ENCODE data around the gene ABHD6. TPM values are rescaled to one million over a fixed set of nuclear protein-coding genes. Genes with fewer than 3 reads are reported as not detected.
A peak's percentile ranks its signal among the peaks of the same experiment; 100 is the strongest.
"Not testable (repeated sequence)": the region's sequence is repeated elsewhere in the genome, so short reads cannot be mapped to it uniquely, and the experiment has no call there.

The ABHD6 gene
- total RNA-seq, 1 donor from 2014 or later = 48.7 TPM

GRCh38 chr3:58242340-58242739 is 4.7 kb downstream of the ABHD6 start:
- no peaks in the 10 kb centered on the region for H3K9me3 Mint-ChIP-seq
- CTCF ChIA-PET = interaction anchor here (0.7 to 1.3 kb wide), 2 partner anchors 24 to 64 kb away, joined by 3 to 5 read pairs; partner anchors contain the start of genes HTD2 and RPP14
- no peak overlapping the region for H3K27ac Mint-ChIP-seq
- no peak for DNase-seq
- POLR2A ChIA-PET = interaction anchor here (0.9 kb wide), 1 partner anchor 46 kb away, joined by 11 read pairs; no protein-coding TSS in a partner anchor
- no peak overlapping the region for H3K4me3 Mint-ChIP-seq
- H3K4me1 Mint-ChIP-seq = peaks cover 46% of the 10 kb centered on the region
- intact Hi-C loops (cut with micrococcal nuclease) = no loop called here
- TF ChIP-seq, protein P1, sequence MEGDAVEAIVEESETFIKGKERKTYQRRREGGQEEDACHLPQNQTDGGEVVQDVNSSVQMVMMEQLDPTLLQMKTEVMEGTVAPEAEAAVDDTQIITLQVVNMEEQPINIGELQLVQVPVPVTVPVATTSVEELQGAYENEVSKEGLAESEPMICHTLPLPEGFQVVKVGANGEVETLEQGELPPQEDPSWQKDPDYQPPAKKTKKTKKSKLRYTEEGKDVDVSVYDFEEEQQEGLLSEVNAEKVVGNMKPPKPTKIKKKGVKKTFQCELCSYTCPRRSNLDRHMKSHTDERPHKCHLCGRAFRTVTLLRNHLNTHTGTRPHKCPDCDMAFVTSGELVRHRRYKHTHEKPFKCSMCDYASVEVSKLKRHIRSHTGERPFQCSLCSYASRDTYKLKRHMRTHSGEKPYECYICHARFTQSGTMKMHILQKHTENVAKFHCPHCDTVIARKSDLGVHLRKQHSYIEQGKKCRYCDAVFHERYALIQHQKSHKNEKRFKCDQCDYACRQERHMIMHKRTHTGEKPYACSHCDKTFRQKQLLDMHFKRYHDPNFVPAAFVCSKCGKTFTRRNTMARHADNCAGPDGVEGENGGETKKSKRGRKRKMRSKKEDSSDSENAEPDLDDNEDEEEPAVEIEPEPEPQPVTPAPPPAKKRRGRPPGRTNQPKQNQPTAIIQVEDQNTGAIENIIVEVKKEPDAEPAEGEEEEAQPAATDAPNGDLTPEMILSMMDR (IDR thresholded peaks at IDR 0.05) = no peak
- no peak for ATAC-seq (ENCODE audit: low read depth)
- H3K36me3 Mint-ChIP-seq (ENCODE audit: low read depth) = peaks cover 5% of the 10 kb centered on the region
- H3K27me3 Mint-ChIP-seq = no peaks in the 10 kb centered on the region

DNA sequence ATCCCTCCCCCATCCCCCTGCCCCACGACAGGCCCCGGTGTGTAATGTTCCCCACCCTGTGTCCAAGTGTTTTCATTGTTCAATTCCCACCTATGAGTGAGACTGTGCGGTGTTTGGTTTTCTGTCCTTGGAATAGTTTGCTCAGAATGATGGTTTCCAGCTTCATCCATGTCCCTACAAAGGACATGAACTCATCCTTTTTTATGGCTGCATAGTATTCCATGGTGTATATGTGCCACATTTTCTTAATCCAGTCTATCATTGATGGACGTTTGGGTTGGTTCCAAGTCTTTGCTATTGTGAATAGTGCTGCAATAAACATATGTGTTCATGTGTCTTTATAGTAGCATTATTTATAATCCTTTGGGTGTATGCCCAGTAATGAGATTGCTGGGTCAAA is 5.3 kb downstream of the ABHD6 start:
- ATAC-seq (ENCODE audit: low read depth); H3K4me3 Mint-ChIP-seq; H3K9me3 Mint-ChIP-seq; H3K27me3 Mint-ChIP-seq; DNase-seq; H3K27ac Mint-ChIP-seq; intact Hi-C loops (cut with micrococcal nuclease); H3K36me3 Mint-ChIP-seq (ENCODE audit: low read depth): not testable (repeated sequence)
- ChIA-PET CTCF (interaction anchor here (0.7 to 1.3 kb wide), 2 partner anchors 25 to 63 kb away, joined by 3 to 5 read pairs; partner anchors contain the start of genes HTD2 and RPP14), POLR2A (interaction anchor here (0.9 kb wide), 1 partner anchor 47 kb away, joined by 11 read pairs; no protein-coding TSS in a partner anchor)
- peaks cover 46% of the 10 kb centered on the region for H3K4me1 Mint-ChIP-seq

- H3K4me3 Mint-ChIP-seq = no peak overlapping the region
- intact Hi-C loops (cut with micrococcal nuclease) = no loop called here
- DNase-seq (no peak), ATAC-seq (ENCODE audit: low read depth) (no peak)
- ChIA-PET POLR2A (no interaction called here), CTCF (no interaction called here)
- H3K4me1 Mint-ChIP-seq = peaks cover 48% of the 10 kb centered on the region
- H3K27ac Mint-ChIP-seq = no peak overlapping the region
- TF ChIP-seq, protein P1 (IDR thresholded peaks at IDR 0.05) = no peak
- no peaks in the 10 kb centered on the region for H3K9me3 Mint-ChIP-seq
- H3K27me3 Mint-ChIP-seq = no peaks in the 10 kb centered on the region
- H3K36me3 Mint-ChIP-seq (ENCODE audit: low read depth) = peaks cover 4% of the 10 kb centered on the region
Measured at GRCh38 chr3:58243976-58244585, 6.5 kb downstream of the ABHD6 start.

- TF ChIP-seq, protein P1 (IDR thresholded peaks at IDR 0.05) = no peak
- H3K36me3 Mint-ChIP-seq (ENCODE audit: low read depth) = peaks cover 12% of the 10 kb centered on the region
- H3K27ac Mint-ChIP-seq = no peak overlapping the region
- peaks cover 50% of the 10 kb centered on the region for H3K4me1 Mint-ChIP-seq
- H3K9me3 Mint-ChIP-seq = no peaks in the 10 kb centered on the region
- intact Hi-C loops (cut with micrococcal nuclease) = no loop called here
- DNase-seq (no peak), ATAC-seq (ENCODE audit: low read depth) (no peak)
- CTCF ChIA-PET = no interaction called here
- POLR2A ChIA-PET = no interaction called here
- H3K27me3 Mint-ChIP-seq = no peaks in the 10 kb centered on the region
- no peak overlapping the region for H3K4me3 Mint-ChIP-seq
Measured at GRCh38 chr3:58246148-58247047, 8.8 kb downstream of the ABHD6 start.

DNA sequence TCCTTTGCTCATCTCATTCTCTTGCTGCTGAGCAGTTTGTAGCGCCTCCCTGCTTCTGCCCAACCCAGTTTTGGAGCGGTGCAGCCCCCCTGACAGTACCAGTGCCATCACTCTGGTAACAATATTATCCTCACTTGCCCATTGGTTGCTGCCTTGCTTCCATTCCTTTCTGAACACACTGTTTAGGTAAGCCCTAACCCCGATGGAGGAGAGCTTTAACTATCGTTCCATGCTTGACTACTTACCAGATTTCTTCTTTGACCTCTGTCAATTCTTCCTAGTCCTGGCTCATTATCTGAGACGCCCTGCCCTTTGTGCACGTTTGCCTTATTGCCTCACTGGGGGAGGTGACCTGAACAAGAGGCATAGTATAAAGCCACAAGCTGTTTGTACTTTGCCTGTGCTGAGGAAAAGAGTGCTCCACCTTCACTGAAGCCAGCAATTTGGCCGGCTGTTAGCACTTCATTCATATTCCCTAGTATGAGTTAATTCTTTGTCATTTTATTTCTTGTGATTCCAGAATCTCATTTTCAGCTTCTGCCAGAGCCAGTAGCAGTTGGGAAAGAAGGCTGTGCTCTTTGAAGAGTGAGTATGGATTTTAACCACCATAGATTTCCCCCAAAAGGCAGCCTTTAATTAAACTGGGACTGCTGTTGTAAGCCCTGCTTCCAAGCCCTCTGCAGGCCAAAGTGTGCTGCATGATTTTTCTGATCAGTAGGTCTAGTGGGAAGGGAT is 11.9 kb downstream of the ABHD6 start:
- Mint-ChIP-seq H3K27ac (peak overlapping the region; percentile 50), H3K4me3 (peak overlapping the region; percentile 49), H3K4me1 (peaks cover 34% of the 10 kb centered on the region), H3K9me3 (no peaks in the 10 kb centered on the region), H3K27me3 (no peaks in the 10 kb centered on the region), H3K36me3 (ENCODE audit: low read depth) (peaks cover 33% of the 10 kb centered on the region)
- no peak for DNase-seq
- POLR2A ChIA-PET = interaction anchor here (0.6 to 1.7 kb wide), 5 partner anchors 17 to 58 kb away, joined by 3 to 7 read pairs (median 3); partner anchors contain the start of genes HTD2 and RPP14
- ATAC-seq (ENCODE audit: low read depth) = peak; percentile 94
- TF ChIP-seq, protein P1 (IDR thresholded peaks at IDR 0.05) = no peak
- intact Hi-C loops (cut with micrococcal nuclease) = loop anchor here (1.0 to 2.0 kb wide), 4 partner anchors 12 to 62 kb away; partner anchors contain the start of gene ABHD6
- CTCF ChIA-PET = interaction anchor here (0.6 to 1.1 kb wide), 4 partner anchors 39 to 63 kb away, joined by 3 to 4 read pairs (median 4); partner anchors contain the start of genes HTD2 and RPP14
